Hypothalamus (tissue), 51 donors: ENCODE data around the gene ARPIN.
A peak's percentile ranks its signal among the peaks of the same experiment; 100 is the strongest.
"Not testable (repeated sequence)": the region's sequence is repeated elsewhere in the genome, so short reads cannot be mapped to it uniquely, and the experiment has no call there.

ENCODE experiments used
- DNase-seq, 51 donors: peaks; one replicate each; lab custom pipeline; 2025; lab: John Stamatoyannopoulos, UW

Gene ARPIN

GRCh38 chr15:89912674-89913396 is at the start of gene ARPIN:
Gene ARPIN, minus strand, starts transcription at chr15:89912952. Its CDS starts 117 bp downstream, at chr15:89912835.
- DNase-seq: peak in 35 of 51 donors; percentile 9 to 59 (median 34)

- DNase-seq: no peak
These were observed 45.5 kb upstream of the ARPIN start for GRCh38 chr15:89958107-89958805.

GRCh38 chr15:89955449-89955998 is 42.8 kb upstream of the ARPIN start:
- not testable (repeated sequence) for DNase-seq

DNA sequence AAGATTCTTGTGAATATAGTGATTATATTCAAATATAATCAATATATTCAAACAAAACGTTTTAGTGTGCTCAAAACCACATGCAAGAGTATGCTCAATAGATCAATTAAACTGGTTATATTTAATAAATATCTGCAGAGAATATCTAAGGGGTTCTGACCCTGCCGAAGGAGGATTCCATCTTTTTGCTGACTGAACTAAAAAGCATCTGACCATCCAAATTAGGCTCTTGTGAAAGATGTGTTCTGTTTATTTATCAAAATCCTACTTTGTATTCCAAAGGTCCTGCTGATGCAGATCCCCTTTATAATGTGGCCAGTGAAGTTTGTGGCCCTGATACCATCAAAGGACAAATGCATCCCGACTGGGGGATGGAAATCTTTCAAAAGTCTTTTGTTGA is 41.8 kb upstream of the ARPIN start:
- DNase-seq: no peak

DNA sequence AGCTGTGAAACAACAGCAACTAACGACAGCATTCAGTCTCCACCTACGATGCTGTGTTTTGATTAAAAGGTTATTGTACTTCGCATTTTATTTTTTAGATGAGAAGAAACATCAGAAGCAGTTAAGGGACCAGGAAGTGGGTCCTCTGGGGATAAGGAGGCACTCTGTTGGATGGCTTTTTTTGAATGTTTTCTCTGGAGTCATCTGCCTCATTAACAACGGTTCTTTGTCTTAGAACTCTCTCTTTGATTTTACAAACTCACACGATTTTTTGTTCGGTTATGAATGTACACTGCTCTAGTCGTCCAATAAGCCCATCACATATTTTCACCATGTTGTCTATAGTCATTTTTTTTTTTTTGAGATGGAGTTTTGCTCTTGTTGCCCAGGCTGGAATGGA is 36.0 kb upstream of the ARPIN start:
- peak in 1 of 51 donors; percentile 3 for DNase-seq

DNA sequence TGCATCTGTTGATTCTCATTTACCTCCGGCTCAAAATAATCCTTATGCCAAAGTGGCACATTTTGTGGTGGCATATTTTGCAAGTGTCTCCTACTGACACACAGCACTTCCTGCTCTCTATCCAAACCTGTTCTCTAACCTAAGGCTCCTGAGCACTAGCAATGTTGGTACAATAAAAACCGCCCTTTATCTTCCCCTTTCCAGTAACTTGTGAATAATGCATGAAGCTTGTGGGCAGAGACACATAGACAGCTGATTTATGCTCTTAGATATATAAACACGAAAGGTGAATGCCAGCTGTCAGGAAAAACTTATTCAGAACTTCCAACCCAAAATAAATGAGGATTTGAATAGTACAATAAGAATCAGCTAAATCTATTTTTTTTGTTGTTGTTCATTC is 34.6 kb upstream of the ARPIN start:
- no peak for DNase-seq

GRCh38 chr15:89946681-89947299 is 34.0 kb upstream of the ARPIN start:
- DNase-seq: no peak

GRCh38 chr15:89943721-89944120 is 31.0 kb upstream of the ARPIN start:
- DNase-seq: not testable (repeated sequence)

- no peak for DNase-seq
These were observed 27.2 kb upstream of the ARPIN start for GRCh38 chr15:89939910-89940309.

- not testable (repeated sequence) for DNase-seq
These were observed 26.6 kb upstream of the ARPIN start for GRCh38 chr15:89939377-89939776.

- DNase-seq: no peak
These were observed 24.9 kb upstream of the ARPIN start for GRCh38 chr15:89937365-89938350.

GRCh38 chr15:89936786-89937265 is 24.1 kb upstream of the ARPIN start:
- no peak for DNase-seq

GRCh38 chr15:89936051-89936785 is 23.5 kb upstream of the ARPIN start:
- no peak for DNase-seq

DNA sequence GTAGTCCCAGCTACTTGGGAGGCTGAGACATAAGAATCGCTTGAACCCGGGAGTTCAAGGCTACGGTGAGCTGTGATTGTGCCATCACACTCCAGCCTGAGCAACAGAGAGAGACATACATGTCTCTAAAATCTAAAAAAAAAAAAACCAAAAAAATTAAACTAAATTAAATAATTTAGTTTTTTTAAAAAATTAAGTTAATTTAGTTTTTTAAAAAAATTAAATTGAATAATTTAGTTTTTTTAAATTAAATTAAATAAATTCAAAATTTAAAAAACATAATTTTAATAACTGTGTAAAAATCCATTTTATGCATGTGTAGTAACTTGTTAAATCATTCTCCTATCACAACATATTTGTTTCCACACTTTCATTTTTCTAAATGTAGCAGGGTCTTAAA is 20.1 kb upstream of the ARPIN start:
- DNase-seq: no peak

GRCh38 chr15:89928421-89928820 is 15.7 kb upstream of the ARPIN start:
- DNase-seq: no peak

GRCh38 chr15:89926158-89926557 is 13.4 kb upstream of the ARPIN start:
- no peak for DNase-seq

DNA sequence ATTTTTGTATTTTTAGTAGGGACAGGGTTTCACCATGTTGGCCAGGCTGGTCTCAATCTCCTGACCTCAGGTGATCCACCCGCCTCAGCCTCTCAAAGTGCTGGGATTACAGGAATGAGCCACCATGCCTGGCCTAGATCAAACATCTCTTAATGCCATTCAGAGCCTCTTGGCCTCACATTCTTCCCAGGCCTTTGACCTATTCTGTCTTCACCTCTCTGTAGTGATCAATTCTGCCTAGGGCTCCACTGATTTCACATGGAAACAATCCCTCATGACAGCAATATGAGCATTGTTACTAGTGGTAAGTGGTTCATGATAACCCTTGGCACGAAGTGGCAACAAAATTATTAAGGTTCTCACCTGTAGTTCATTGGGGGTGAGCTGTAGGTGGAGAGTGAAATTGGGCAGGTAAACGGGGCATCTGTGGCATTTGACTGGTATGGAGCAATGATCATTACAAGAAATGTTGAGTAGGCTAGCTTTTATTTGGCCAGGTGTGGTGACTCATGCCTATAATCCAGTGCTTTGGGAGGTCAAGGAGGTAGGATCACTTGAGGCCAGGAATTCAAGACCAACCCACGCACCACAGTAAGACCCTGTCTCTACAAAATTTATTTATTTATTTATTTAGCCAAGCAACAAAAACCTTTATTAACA is 4.8 kb upstream of the ARPIN start:
- DNase-seq: no peak

- no peak for DNase-seq
These were observed 3.9 kb upstream of the ARPIN start for GRCh38 chr15:89916660-89917059.
